Measurements from ENCODE around the gene TMOD1.

The TMOD1 gene

DNA sequence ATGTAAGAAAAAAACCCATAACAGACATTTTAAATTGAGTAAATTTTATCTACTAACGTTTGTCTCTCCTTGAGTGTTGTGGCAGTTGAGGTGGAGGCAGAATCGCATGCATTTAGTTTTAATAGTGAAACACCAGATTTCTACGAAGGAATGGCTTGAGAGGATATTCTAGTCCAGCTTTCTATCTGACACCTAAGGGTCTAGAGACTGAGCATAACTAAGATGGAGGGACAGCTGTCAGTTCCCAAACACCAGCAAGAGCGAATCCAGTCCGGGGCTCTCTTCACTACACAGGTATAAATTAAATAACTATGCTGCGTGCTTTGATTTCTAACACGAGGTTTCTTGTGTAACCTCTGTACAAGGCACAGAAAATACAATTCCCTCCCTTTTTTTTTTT, 133.6 kb downstream of the TMOD1 start:
- DNase-seq (ENCODE audit: low spot score): peak; percentile 46

DNA sequence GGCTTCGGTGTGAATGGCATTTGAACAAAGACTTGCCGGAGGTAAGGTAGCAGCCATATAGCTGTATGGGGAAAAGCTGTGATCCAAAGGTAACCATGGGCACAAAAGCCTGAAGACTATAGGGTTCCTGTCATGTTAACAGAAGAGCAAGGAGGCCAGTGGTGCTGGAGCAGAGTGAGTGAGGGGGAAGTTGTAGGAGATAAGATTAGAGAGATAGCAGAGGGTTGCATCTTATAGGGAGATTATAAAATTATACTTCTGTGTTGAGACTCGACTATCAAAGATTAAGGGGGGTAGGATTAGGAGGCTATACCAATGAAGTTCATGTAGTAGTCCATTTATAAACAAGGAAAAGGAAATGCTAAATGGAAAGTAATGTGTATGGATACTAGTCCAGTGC, 135.4 kb downstream of the TMOD1 start:
- no peak for DNase-seq (ENCODE audit: low spot score)

DNA sequence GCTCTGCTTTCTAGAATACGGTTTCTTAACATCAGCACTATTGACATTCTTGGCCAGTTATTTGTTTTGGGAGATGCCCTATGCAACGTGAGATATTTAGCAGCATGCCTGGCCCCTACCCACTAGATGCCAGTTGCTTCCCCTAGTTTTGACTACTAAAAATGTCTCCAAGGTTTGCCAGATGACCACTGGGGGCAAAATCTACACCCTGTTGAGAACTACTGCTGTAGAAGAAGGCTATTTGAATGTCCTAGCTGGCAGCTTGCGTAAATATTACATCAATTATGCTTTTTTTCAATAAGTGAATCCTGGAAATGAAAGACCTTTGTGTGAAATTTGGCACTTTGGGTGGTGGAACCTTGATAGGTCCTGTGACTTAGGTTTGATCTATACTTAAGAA, 137.2 kb downstream of the TMOD1 start:
- peak; percentile 62 for DNase-seq (ENCODE audit: low spot score)

DNA sequence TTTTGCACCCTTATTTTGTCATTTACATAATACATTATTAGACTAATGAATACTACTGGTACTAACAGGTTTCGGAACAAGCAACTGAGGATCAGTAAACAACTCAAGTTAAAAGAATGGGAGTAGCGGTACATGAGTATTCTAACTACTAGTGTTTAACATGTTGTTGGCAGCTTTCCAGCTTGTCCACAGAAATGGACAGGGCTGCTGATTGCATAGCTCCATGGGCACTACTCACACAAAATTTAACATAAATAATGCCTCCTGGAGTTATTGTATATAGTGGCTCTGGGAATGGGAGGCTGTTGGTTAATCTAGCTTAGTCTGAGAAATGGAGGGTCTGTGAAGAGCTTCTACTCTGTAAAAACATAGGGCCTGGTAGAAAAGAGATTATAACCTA, 138.9 kb downstream of the TMOD1 start:
- no peak for DNase-seq (ENCODE audit: low spot score)

DNA sequence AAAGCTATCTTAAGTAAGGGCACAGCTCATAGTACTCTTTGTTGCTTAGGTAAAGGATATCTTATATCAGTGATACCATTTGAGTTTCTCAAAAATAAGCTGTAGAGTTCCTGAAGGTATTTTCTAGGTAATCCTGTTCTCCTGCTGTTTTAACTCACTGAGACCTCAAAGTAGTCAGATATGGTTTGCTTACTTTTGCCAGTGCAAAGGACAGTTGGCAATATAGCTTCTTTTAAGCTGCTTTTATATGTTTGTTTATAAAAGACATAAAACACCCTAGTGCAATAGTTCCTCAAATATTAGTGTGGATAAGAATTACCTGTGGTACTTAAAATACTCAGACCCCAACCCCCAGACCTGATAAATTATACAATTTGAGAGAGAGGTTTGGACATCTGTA, 144.3 kb downstream of the TMOD1 start:
- no peak for DNase-seq (ENCODE audit: low spot score)

DNA sequence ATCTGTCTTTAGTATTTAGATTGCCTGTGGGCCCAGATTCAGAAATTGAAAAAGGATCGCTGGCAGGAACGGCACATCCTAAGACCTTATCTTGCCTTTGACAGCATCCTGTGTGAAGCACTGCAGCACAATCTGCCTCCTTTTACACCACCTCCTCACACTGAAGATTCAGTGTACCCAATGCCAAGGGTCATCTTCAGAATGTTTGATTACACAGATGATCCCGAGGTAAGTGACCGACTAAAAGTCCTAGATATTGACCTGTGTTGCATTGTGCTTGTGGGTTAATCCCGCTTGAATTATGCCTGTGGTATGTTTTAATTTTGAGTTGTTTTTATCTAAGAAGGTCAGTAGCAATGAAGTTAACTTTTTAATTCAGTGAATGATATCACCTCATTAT, 146.5 kb downstream of the TMOD1 start:
- no peak for DNase-seq (ENCODE audit: low spot score)

Data from RKO (cell line).